ENCODE data around the gene GP1BB. TPM values are rescaled to one million over a fixed set of nuclear protein-coding genes. Genes with fewer than 3 reads are reported as not detected.

GP1BB gene
- total and polyA plus RNA-seq, 2 donors (not counting 3 experiments of a cell fraction or from before 2014, with no cell fraction given): 1.7 to 6.2 TPM

DNA sequence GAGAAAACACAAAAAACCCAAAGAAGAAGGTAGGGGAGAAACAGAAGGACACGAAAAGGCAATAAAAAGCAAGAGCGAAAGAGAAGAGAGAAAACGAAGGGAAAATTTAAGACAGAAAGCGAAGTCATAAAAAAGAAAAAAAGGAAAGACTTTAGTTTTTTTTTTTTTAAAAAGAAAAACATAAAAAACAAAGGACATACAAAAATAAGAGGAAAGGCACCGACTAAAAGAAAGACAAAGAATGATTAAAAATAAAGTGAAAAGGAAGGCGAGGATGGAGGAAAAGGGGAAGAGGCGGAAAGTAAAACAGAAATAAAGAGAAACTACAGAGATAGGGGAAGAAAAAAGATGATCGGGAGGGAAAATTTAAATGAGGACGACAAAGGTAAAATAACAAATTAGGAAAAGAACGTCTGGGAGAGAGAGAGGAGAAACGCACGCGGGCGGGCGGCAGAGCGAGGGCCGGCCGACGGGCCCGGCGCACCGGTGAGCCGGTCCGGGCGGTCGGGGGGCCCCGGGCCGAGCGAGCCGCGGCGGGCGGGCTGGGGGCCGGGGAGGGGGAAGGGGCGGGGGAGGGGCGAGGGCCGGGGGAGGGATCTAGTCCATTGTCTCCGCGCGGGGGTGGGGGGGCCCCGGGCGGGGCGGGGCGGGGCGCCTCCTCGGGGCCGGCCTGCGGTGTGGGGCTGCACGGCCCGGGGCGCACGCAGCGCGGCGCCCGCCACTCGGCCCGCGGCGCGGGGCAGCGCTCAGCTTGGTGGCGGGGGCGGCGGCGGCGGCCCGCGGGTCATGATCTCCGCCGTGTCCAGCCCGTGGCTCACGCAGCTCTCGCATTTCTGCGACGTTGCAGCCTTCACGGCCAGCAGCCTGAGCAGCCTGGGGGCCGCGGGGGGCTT is 37.0 kb downstream of the GP1BB start, which contains the start of gene TBX1:
Gene TBX1, plus strand, starts transcription at position 721 of the 893 bp plus-strand sequence. Its CDS starts 66 bp downstream, at position 787.
- H2AFZ ChIP-seq (ENCODE audit: low read depth, low read length): peak within 1 kb of the TSS; percentile 35
- peaks cover 31% of the 10 kb centered on the region for H3K79me2 ChIP-seq (ENCODE audit: control insufficient read depth, insufficient read depth, low read length)
- H3K4me2 ChIP-seq (ENCODE audit: insufficient read depth, low read length): peak within 1 kb of the TSS; percentile 75
- H3K36me3 ChIP-seq (ENCODE audit: control insufficient read depth in 2 of 2, extremely low read depth in 1 of 2, insufficient read depth in 2 of 2, low read length in 2 of 2): no peaks in the 10 kb centered on the region
- H3K9me1 ChIP-seq (replicated peaks; ENCODE audit: control insufficient read depth, extremely low read depth, insufficient read depth, low read length): no peaks in the 10 kb centered on the region
- H3K27me3 ChIP-seq (ENCODE audit: control insufficient read depth in 2 of 2, insufficient read depth in 2 of 2, low read length in 2 of 2): peaks cover 25 to 46% of the 10 kb centered on the region in 2 experiments
- DNase-seq (ENCODE audit: low read depth, low spot score) (no peak), FAIRE-seq (no peak)
- TF ChIP-seq, protein P1, sequence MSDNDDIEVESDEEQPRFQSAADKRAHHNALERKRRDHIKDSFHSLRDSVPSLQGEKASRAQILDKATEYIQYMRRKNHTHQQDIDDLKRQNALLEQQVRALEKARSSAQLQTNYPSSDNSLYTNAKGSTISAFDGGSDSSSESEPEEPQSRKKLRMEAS (IDR thresholded peaks at IDR 0.05; ENCODE audit: insufficient read depth, insufficient read length): no peak
- no peak for TF ChIP-seq EZH2 (IDR thresholded peaks at IDR 0.05; ENCODE audit: borderline replicate concordance, low read depth, low read length, severe bottlenecking)
- peak; percentile 22 for TF ChIP-seq POLR2AphosphoS5 (IDR thresholded peaks at IDR 0.05; ENCODE audit: insufficient read depth, low read depth, low read length)
- peak within 1 kb of the TSS; percentile 51 for H3K9ac ChIP-seq (replicated peaks; ENCODE audit: extremely low read depth, insufficient read depth, low read length)
- dilution Hi-C loops (cut with MboI; ENCODE audit: extremely low pct_ligation_motif_present, low sequenced_read_pairs) (no loop called here), intact Hi-C loops (cut with micrococcal nuclease) (no loop called here)
- CTCF ChIA-PET: interaction anchor here (1.2 to 4.4 kb wide), 3 partner anchors 30 to 150 kb away, joined by 5 to 18 read pairs (median 6); no protein-coding TSS in a partner anchor
- H3K4me3 ChIP-seq (replicated peaks in 1 of 3; ENCODE audit: insufficient read depth in 1 of 3, low read depth in 1 of 3, low read length in 3 of 3): peak within 1 kb of the TSS; percentile 50 to 63 (median 52)
- BruUV-seq (replicated peaks): no TSS peak
- H3K4me1 ChIP-seq (ENCODE audit: control insufficient read depth, extremely low read depth, insufficient read depth, low read length): peaks cover 14% of the 10 kb centered on the region
- H3K27ac ChIP-seq (ENCODE audit: insufficient read depth, low read depth, low read length): peak within 1 kb of the TSS; percentile 14
- no peaks in the 10 kb centered on the region for H4K20me1 ChIP-seq (replicated peaks; ENCODE audit: control insufficient read depth, extremely low read depth, insufficient read depth, low read length)
- POLR2A ChIA-PET: no interaction called here
- H3K9me3 ChIP-seq (replicated peaks; ENCODE audit: control insufficient read depth, insufficient read depth, low read length): no peaks in the 10 kb centered on the region

Data from endothelial cell of umbilical vein (primary cell).